Measurements from ENCODE around the gene OLFML2B. TPM values are rescaled to one million over a fixed set of nuclear protein-coding genes. Genes with fewer than 3 reads are reported as not detected.

The OLFML2B gene
- total RNA-seq, 2 donors from 2014 or later = 0.75 to 1.00 TPM

GRCh38 chr1:161999301-162000052 lies 24.2 kb downstream of the OLFML2B start:
- no peaks in the 10 kb centered on the region for H3K36me3 Mint-ChIP-seq (ENCODE audit: low read depth)
- Histone ChIP-seq H3K4me3 (ENCODE audit: low read length) (no peak overlapping the region), H3K27ac (ENCODE audit: low read depth, low read length) (no peak overlapping the region), H3K9me3 (ENCODE audit: control insufficient read depth, low read length) (no peaks in the 10 kb centered on the region), H3K9ac (ENCODE audit: extremely low read depth, low read length, poor library complexity, severe bottlenecking) (no peak overlapping the region), H3K27me3 (ENCODE audit: control insufficient read depth, insufficient read depth, low read length, poor library complexity, severe bottlenecking) (no peaks in the 10 kb centered on the region), H3K36me3 (ENCODE audit: control insufficient read depth, insufficient read depth, low read length) (no peaks in the 10 kb centered on the region), H3K4me1 (ENCODE audit: control insufficient read depth, insufficient read depth, low read length) (no peaks in the 10 kb centered on the region)
- H3K27ac Mint-ChIP-seq = no peak overlapping the region
- DNase-seq = no peak
- no peak overlapping the region for H3K4me3 Mint-ChIP-seq
- no peaks in the 10 kb centered on the region for H3K27me3 Mint-ChIP-seq (ENCODE audit: insufficient read depth)
- TF ChIP-seq CTCF (conservative IDR thresholded peaks at IDR 0.05) = no peak
- no peaks in the 10 kb centered on the region for H3K4me1 Mint-ChIP-seq
- H3K9me3 Mint-ChIP-seq = no peaks in the 10 kb centered on the region
- 87 to 93% methylated on average over 7 to 8 of the region's 8 CpGs for WGBS, 2 experiments (ENCODE audit: insufficient coverage in 1 of 2, insufficient read length in 1 of 2)

GRCh38 chr1:161998811-161999210 lies 24.9 kb downstream of the OLFML2B start:
- TF ChIP-seq CTCF (conservative IDR thresholded peaks at IDR 0.05) = no peak
- Mint-ChIP-seq H3K9me3 (no peaks in the 10 kb centered on the region), H3K4me1 (no peaks in the 10 kb centered on the region), H3K36me3 (ENCODE audit: low read depth) (no peaks in the 10 kb centered on the region), H3K27me3 (ENCODE audit: insufficient read depth) (no peaks in the 10 kb centered on the region), H3K27ac (no peak overlapping the region), H3K4me3 (no peak overlapping the region)
- no peaks in the 10 kb centered on the region for H3K36me3 ChIP-seq (ENCODE audit: control insufficient read depth, insufficient read depth, low read length)
- H3K9me3 ChIP-seq (ENCODE audit: control insufficient read depth, low read length) = no peaks in the 10 kb centered on the region
- WGBS, 2 experiments (ENCODE audit: insufficient coverage in 1 of 2, insufficient read length in 1 of 2) = 90 to 93% methylated on average over 5 of the region's 5 CpGs
- H3K4me1 ChIP-seq (ENCODE audit: control insufficient read depth, insufficient read depth, low read length) = no peaks in the 10 kb centered on the region
- DNase-seq = no peak
- no peak overlapping the region for H3K4me3 ChIP-seq (ENCODE audit: low read length)
- H3K27ac ChIP-seq (ENCODE audit: low read depth, low read length) = no peak overlapping the region
- H3K9ac ChIP-seq (ENCODE audit: extremely low read depth, low read length, poor library complexity, severe bottlenecking) = no peak overlapping the region
- H3K27me3 ChIP-seq (ENCODE audit: control insufficient read depth, insufficient read depth, low read length, poor library complexity, severe bottlenecking) = no peaks in the 10 kb centered on the region

- Histone ChIP-seq H3K4me1 (ENCODE audit: control insufficient read depth, insufficient read depth, low read length) (no peaks in the 10 kb centered on the region), H3K27me3 (ENCODE audit: control insufficient read depth, insufficient read depth, low read length, poor library complexity, severe bottlenecking) (no peaks in the 10 kb centered on the region), H3K9me3 (ENCODE audit: control insufficient read depth, low read length) (no peaks in the 10 kb centered on the region), H3K27ac (ENCODE audit: low read depth, low read length) (no peak overlapping the region), H3K9ac (ENCODE audit: extremely low read depth, low read length, poor library complexity, severe bottlenecking) (no peak overlapping the region), H3K36me3 (ENCODE audit: control insufficient read depth, insufficient read depth, low read length) (no peaks in the 10 kb centered on the region), H3K4me3 (ENCODE audit: low read length) (no peak overlapping the region)
- no peak for DNase-seq
- H3K4me1 Mint-ChIP-seq = no peaks in the 10 kb centered on the region
- no peak for TF ChIP-seq CTCF (conservative IDR thresholded peaks at IDR 0.05)
- peaks cover 2% of the 10 kb centered on the region for H3K9me3 Mint-ChIP-seq
- H3K27ac Mint-ChIP-seq = no peak overlapping the region
- no peaks in the 10 kb centered on the region for H3K27me3 Mint-ChIP-seq (ENCODE audit: insufficient read depth)
- H3K4me3 Mint-ChIP-seq = no peak overlapping the region
- 83 to 100% methylated on average over 1 of the region's 1 CpG for WGBS, 2 experiments (ENCODE audit: insufficient coverage in 1 of 2, insufficient read length in 1 of 2)
- H3K36me3 Mint-ChIP-seq (ENCODE audit: low read depth) = no peaks in the 10 kb centered on the region
Measured at GRCh38 chr1:161997152-161997551, 26.5 kb downstream of the OLFML2B start.
